OCI-LY3 (cell line): ENCODE results near the gene TAOK2.

Experiments
- H2AFZ ChIP-seq: fragments of 200-600, 300-600 bp; shearing (Covaris generic); 2 replicates; pipeline ENCODE4 v1.6.0; 2014; ENCODE audit warnings: antibody characterized with exemption, low read depth, low read length
- H3K27ac ChIP-seq: fragments of 200-600, 300-600 bp; sonication (generic); 2 replicates; pipeline ENCODE4 v1.5.1; 2014; ENCODE audit warnings: mild to moderate bottlenecking, low read length, moderate library complexity, mixed read lengths
- H3K27me3 ChIP-seq: fragments of 200-600, 300-600 bp; sonication (generic); 2 replicates; pipeline ENCODE4 v1.6.1; 2014; ENCODE audit warnings: low read depth, low read length, mixed read lengths
- H3K36me3 ChIP-seq: fragments of 200-600, 300-600 bp; sonication (generic); replicated peaks from 2 replicates; pipeline ENCODE3; 2014; ENCODE audit warnings: low read depth, low read length, mixed read lengths
- H3K4me1 ChIP-seq: fragments of 300-600, 200-600 bp; sonication (generic); 2 replicates; pipeline ENCODE4 v1.6.1; 2014; ENCODE audit warnings: low read length, mixed read lengths
- H3K4me2 ChIP-seq: fragments of 200-600, 300-600 bp; sonication (generic); 2 replicates; pipeline ENCODE4 v1.6.1; 2014; ENCODE audit warnings: low read length, mixed read lengths
- H3K4me3 ChIP-seq: fragments of 300-600, 200-600 bp; sonication (generic); 2 replicates; pipeline ENCODE4 v1.5.1; 2014; ENCODE audit warnings: antibody characterized with exemption, mild to moderate bottlenecking, low read length, moderate library complexity
- H3K79me2 ChIP-seq: fragments of 300-600, 200-600 bp; shearing (Covaris generic); 2 replicates; pipeline ENCODE4 v1.6.1; 2014; ENCODE audit warnings: mild to moderate bottlenecking, low read length, mixed read lengths
- H3K9ac ChIP-seq: fragments of 300-600, 200-600 bp; shearing (Covaris generic); 2 replicates; pipeline ENCODE4 v1.6.0; 2014; ENCODE audit warnings: mild to moderate bottlenecking, low read length, moderate library complexity
- H3K9me3 ChIP-seq: fragments of 200-600, 300-600 bp; shearing (Covaris generic); 2 replicates; pipeline ENCODE4 v1.6.1; 2014; ENCODE audit warnings: low read length, mixed read lengths; ENCODE audit not compliant: insufficient read depth
- H4K20me1 ChIP-seq: fragments of 200-600, 300-600 bp; sonication (generic); 2 replicates; pipeline ENCODE4 v1.6.1; 2016; ENCODE audit warnings: low read length, mixed read lengths; ENCODE audit not compliant: insufficient read depth
- CTCF ChIP-seq: fragments of 200-600, 300-600 bp; sonication (generic); IDR thresholded peaks from 2 replicates; pipeline ENCODE4 v1.5.1; 2014; ENCODE audit warnings: antibody characterized with exemption, low read length, low read depth
- EZH2phosphoT487 ChIP-seq: fragments of 200-600 bp; shearing (Covaris generic); IDR thresholded peaks from 2 replicates; pipeline ENCODE4 v1.6.1; 2018; ENCODE audit warnings: antibody characterized with exemption, mixed run types, low read depth

Gene TAOK2

GRCh38 chr16:29943846-29944799, 29.5 kb upstream of the TAOK2 start:
- H3K4me2 ChIP-seq: peak overlapping the region; percentile 28; the same call in 1 of the 2 replicates
- no peak for TF ChIP-seq CTCF
- TF ChIP-seq EZH2phosphoT487: no peak
- H3K4me1 ChIP-seq: no peaks in the 10 kb centered on the region; the same call in 1 of the 2 replicates
- no peaks in the 10 kb centered on the region for H4K20me1 ChIP-seq
- H3K79me2 ChIP-seq: no peaks in the 10 kb centered on the region
- no peak overlapping the region for H3K27ac ChIP-seq
- H3K4me3 ChIP-seq: peak overlapping the region; percentile 44; the same call in 1 of the 2 replicates
- H3K9me3 ChIP-seq: no peaks in the 10 kb centered on the region
- no peaks in the 10 kb centered on the region for H3K27me3 ChIP-seq
- H3K9ac ChIP-seq: no peak overlapping the region
- H3K36me3 ChIP-seq: no peaks in the 10 kb centered on the region
- no peak overlapping the region for H2AFZ ChIP-seq

DNA sequence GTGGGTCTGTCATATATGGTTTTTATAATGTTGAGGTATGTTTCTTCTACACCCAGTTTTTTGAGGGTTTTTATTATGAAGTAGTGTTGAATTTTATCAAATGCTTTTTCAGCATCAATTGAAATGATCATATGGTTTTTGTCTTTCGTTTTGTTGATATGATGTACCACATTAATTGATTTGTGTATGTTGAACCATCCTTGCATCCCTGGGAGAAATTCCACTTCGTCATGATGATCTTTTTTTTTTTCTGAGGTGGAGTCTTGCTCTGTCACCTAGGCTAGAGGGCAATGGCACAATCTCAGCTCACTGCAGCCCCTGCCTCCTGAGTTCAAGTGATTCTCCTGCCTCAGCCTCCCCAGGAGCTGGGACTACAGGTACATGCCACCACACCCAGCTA, 25.8 kb upstream of the TAOK2 start:
- no peak overlapping the region for H3K4me2 ChIP-seq
- no peak for TF ChIP-seq CTCF
- no peak for TF ChIP-seq EZH2phosphoT487
- no peaks in the 10 kb centered on the region for H3K36me3 ChIP-seq
- H3K79me2 ChIP-seq: no peaks in the 10 kb centered on the region
- no peaks in the 10 kb centered on the region; the same call in 1 of the 2 replicates for H3K4me1 ChIP-seq
- H3K9ac ChIP-seq: no peak overlapping the region
- no peaks in the 10 kb centered on the region for H3K27me3 ChIP-seq
- H3K4me3 ChIP-seq: no peak overlapping the region
- no peak overlapping the region for H2AFZ ChIP-seq
- H3K27ac ChIP-seq: no peak overlapping the region
- H4K20me1 ChIP-seq: no peaks in the 10 kb centered on the region
- 0 out of 2 replicates have a peak, but pooled peaks cover 5% of the 10 kb centered on the region for H3K9me3 ChIP-seq

- H4K20me1 ChIP-seq: no peaks in the 10 kb centered on the region
- no peak overlapping the region for H2AFZ ChIP-seq
- H3K4me2 ChIP-seq: no peak overlapping the region
- no peak overlapping the region for H3K4me3 ChIP-seq
- H3K4me1 ChIP-seq: peaks cover 6% of the 10 kb centered on the region; the same call in 1 of the 2 replicates
- no peaks in the 10 kb centered on the region for H3K36me3 ChIP-seq
- no peak overlapping the region for H3K27ac ChIP-seq
- H3K9me3 ChIP-seq: 0 out of 2 replicates have a peak, but pooled peaks cover 5% of the 10 kb centered on the region
- no peak overlapping the region for H3K9ac ChIP-seq
- TF ChIP-seq CTCF: no peak
- no peak for TF ChIP-seq EZH2phosphoT487
- H3K79me2 ChIP-seq: no peaks in the 10 kb centered on the region
- no peaks in the 10 kb centered on the region for H3K27me3 ChIP-seq
These were observed 22.7 kb upstream of the TAOK2 start for GRCh38 chr16:29950806-29951461.
